ENCODE data around the gene LPIN3.

Gene LPIN3

DNA sequence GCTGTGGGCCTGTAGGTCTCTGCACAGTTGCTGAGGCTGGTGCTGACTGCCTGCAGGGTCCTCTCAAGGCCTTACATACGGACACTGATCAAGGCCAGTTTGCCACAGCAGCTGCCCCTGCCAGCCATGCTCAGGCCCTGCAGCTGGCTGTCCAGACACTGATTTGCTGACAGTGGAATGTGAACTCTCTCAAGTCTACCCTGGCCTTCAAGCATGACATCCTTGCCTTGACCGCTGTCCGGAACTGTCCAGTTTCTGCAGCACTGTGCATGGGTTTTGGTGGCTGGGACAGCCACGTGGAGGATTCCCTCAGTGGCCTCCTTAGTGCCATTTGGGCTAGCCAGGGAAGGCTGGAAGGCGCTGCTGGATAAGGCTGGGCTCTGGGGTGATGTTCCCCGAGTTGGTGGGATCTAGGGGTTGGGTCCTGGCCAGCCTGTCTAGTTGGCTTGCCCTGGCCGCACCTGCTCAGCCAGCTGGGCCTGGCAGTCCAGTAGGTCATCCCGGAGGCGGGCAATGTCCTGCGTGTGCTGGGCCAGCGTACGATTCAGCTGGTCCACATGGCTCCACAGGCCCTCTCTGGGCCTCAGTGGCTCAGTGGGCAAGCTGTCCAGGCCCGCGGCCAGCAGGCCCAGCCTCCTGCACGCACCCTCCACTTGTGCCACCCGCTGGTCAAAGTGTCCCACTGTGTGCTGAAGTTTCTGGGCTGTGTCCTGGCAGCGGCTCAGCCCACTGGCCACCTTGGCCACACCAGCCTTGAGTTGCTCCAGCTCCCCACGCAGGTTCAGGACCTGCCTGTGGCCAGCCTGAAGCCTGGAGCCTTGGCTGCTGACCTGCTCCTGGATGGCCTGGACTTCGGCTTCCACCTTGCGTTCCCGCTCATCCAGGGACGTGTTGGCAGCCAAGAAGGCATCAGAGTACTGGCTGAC is 20.5 kb downstream of the LPIN3 start:
- no peak for DNase-seq (ENCODE audit: low read depth, low spot score)
- TF ChIP-seq, protein P1, sequence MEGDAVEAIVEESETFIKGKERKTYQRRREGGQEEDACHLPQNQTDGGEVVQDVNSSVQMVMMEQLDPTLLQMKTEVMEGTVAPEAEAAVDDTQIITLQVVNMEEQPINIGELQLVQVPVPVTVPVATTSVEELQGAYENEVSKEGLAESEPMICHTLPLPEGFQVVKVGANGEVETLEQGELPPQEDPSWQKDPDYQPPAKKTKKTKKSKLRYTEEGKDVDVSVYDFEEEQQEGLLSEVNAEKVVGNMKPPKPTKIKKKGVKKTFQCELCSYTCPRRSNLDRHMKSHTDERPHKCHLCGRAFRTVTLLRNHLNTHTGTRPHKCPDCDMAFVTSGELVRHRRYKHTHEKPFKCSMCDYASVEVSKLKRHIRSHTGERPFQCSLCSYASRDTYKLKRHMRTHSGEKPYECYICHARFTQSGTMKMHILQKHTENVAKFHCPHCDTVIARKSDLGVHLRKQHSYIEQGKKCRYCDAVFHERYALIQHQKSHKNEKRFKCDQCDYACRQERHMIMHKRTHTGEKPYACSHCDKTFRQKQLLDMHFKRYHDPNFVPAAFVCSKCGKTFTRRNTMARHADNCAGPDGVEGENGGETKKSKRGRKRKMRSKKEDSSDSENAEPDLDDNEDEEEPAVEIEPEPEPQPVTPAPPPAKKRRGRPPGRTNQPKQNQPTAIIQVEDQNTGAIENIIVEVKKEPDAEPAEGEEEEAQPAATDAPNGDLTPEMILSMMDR (IDR thresholded peaks at IDR 0.05; ENCODE audit: insufficient read depth, low read length, missing control alignments) = no peak
- no peak overlapping the region for H3K4me3 ChIP-seq (ENCODE audit: low read depth, low read length)
- CTCF ChIA-PET = interaction anchor here (1.9 kb wide), 1 partner anchor 22 kb away, joined by 6 read pairs; no protein-coding TSS in a partner anchor
- POLR2A ChIA-PET = no interaction called here

DNA sequence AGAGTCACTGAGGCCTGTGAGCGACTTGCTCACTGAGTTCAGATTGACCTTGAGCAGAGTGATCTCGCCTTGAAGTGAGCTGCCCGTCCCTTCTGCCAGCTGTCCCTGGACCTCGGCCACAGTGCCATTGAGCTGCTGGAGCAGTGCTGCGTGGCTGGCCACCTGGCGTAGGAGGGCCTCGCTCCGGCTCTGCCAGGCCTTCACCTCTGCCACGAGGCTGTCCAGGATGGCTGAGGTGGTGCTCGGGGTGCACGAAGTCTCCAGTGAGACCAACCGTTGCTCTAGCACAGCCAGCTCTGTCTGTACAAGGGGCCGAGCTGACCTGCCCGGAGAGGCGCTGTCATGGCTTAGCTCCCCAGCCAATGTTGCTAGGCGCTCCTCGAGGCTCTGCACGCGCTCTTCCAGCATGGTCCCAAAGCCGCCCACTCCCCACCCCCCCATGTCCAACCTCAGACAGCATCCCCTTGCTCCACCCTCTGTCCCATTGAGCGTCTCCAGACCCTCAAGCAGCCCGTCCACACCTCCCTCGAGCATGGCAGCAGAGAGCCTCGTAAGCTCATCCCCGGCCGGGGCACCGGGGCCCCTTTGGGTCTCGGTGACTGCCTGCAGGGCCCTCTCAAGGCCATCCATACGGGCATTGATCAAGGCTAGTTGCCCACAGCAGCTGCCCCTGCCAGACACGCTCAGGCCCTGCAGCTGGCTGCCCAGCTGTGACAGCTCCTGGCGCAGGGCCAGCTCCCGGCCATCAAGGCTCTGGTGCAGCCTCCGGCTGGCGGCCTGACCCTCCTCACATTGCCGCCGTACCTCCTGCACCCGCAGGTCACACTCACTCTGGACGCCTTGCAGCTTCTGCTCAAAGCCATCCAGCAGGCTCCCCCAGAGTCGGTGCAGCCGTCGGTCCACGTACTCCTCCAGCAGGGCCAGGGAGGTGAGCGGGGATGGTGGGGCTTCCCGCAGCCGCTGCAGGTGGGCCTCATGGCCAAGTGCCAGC is 21.4 kb downstream of the LPIN3 start:
- ChIA-PET CTCF (interaction anchor here (1.0 to 1.9 kb wide), 3 partner anchors 23 to 228 kb away, joined by 3 to 6 read pairs (median 4); no protein-coding TSS in a partner anchor), POLR2A (no interaction called here)
- no peak overlapping the region for H3K4me3 ChIP-seq (ENCODE audit: low read depth, low read length)
- TF ChIP-seq, protein P1 (IDR thresholded peaks at IDR 0.05; ENCODE audit: insufficient read depth, low read length, missing control alignments) = no peak
- DNase-seq (ENCODE audit: low read depth, low spot score) = no peak

DNA sequence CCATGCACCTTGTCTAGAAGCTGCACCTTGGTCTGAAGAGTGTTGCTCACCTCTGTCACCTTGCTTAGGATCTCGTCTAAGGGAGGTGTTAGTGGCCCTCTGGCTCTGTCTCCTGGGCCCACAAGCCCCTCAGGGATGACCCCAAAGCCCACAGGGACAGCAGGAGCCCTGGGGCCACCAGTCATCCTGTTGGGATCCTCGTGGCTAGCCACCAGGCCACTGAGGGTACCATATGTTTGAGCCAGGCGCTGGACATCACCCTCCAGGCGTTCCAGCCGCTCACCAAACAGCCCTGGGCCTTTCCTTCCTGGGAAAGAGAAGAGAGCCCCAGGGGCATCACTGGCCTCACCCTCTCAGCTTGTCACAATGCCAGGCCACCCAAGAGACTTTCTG is 22.1 kb downstream of the LPIN3 start:
- H3K4me3 ChIP-seq (ENCODE audit: low read depth, low read length) = no peak overlapping the region
- CTCF ChIA-PET = interaction anchor here (1.0 to 1.9 kb wide), 3 partner anchors 23 to 229 kb away, joined by 3 to 6 read pairs (median 4); no protein-coding TSS in a partner anchor
- TF ChIP-seq, protein P1 (IDR thresholded peaks at IDR 0.05; ENCODE audit: insufficient read depth, low read length, missing control alignments) = no peak
- DNase-seq (ENCODE audit: low read depth, low spot score) = no peak
- POLR2A ChIA-PET = no interaction called here

DNA sequence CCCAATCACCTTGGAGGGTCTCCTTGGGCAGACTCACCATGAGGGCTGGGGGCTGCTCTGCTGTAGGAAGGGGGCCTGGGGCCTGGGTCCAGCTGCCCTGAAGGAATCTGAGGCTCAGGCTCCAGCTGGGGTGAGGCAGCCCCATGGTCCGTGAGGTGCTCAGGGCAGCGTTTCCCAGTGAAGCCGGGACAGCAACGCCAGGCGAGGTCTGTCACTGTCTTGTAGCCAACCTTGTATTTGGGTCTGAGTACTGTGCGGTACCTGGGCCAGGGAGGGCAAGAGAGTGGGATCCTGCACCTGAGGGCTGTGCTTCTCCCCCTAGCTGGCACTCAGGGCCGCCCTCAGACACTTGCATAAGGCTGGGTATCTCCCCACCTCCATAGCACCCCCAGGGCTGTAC is 23.0 kb downstream of the LPIN3 start:
- no peak for DNase-seq (ENCODE audit: low read depth, low spot score)
- no peak overlapping the region for H3K4me3 ChIP-seq (ENCODE audit: low read depth, low read length)
- CTCF ChIA-PET = no interaction called here
- TF ChIP-seq, protein P1 (IDR thresholded peaks at IDR 0.05; ENCODE audit: insufficient read depth, low read length, missing control alignments) = no peak
- POLR2A ChIA-PET = no interaction called here

DNA sequence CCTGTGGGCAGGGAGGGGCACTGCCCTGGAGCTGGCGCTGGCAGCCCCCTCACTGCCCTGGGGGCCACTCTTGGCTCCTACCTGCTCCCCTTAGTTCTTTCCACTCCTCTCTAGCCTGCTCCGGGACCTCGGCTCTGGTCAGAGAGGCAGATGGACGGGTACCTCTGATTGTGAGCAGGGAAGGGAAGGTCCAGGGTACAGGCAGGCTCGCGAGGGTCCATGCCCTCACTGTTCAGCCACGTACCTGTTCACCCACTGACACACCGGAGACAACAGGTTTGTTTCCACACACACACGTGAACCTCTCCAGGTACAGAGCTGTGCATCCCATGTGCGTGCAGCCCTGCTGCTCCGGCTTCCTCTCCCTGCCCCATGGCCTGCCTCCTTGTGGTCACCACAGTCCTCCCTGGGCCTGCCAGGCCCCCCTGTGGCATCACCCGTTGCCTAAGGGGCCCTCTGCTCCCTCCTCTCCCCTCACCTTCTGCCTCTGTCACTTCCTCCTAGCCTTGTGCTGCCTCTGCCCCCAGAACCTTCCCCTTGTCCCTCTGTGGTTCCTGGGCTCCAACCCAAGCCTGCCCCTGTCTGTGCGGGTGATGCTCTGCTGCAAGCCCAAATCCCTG is 23.7 kb downstream of the LPIN3 start:
- ChIA-PET POLR2A (no interaction called here), CTCF (interaction anchor here (1.0 kb wide), 1 partner anchor 25 kb away, joined by 3 read pairs; no protein-coding TSS in a partner anchor)
- TF ChIP-seq, protein P1 (IDR thresholded peaks at IDR 0.05; ENCODE audit: insufficient read depth, low read length, missing control alignments) = no peak
- no peak for DNase-seq (ENCODE audit: low read depth, low spot score)
- no peak overlapping the region for H3K4me3 ChIP-seq (ENCODE audit: low read depth, low read length)

Data from AG04449 (cell line).